ENCODE measurements around the gene CWC27.

CWC27 gene

DNA sequence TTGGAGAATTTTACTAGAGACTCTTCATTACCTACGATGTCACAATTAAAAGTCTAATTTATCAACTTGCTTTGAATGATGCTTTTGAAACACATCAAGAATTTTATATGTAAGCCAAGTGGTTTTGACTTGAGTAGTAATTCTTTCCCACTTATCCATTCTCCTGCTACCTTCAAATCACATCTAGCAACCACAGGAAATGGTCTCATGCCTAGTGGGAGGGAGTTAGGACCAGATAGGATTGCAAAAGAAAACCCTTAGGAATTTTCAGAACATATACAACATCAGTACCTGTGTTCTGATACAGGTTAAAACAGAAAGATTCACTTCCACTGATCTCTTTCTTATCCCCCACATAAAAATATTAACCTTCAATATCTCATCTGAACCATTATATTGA, 260.4 kb downstream of the CWC27 start:
- peaks cover 12% of the 10 kb centered on the region for H3K4me1 Mint-ChIP-seq (ENCODE audit: low read depth)
- no peaks in the 10 kb centered on the region for H3K36me3 Mint-ChIP-seq (ENCODE audit: low read depth)
- no peaks in the 10 kb centered on the region for H3K9me3 Mint-ChIP-seq
- no peak overlapping the region for H3K4me3 Mint-ChIP-seq
- no peaks in the 10 kb centered on the region for H3K27me3 Mint-ChIP-seq
- no peak overlapping the region for H3K27ac Mint-ChIP-seq

DNA sequence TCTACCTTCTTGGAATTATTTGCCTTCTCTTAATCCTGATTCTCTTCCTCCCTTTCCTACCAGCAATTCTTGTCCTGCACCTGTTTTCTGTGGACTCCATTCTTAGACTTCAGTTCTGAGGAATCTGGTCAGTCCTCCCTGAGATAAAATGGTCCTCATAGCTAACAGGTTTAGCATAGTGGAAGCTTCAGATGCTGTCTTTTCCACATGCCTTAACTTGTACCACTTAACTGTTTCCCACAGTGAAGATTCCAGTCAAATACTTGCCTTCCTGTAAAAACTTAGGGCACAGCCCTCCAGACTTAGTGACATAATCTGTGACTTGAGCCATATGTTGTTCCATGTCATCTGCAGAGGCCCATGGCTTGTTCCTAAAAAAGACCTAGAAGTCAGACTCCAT, 261.3 kb downstream of the CWC27 start:
- Mint-ChIP-seq H3K27me3 (no peaks in the 10 kb centered on the region), H3K27ac (no peak overlapping the region)

GRCh38 chr5:65032250-65032649, 263.5 kb downstream of the CWC27 start:
- Mint-ChIP-seq H3K27ac (no peak overlapping the region), H3K4me3 (no peak overlapping the region), H3K27me3 (no peaks in the 10 kb centered on the region), H3K4me1 (ENCODE audit: low read depth) (peaks cover 29% of the 10 kb centered on the region), H3K36me3 (ENCODE audit: low read depth) (no peaks in the 10 kb centered on the region), H3K9me3 (no peaks in the 10 kb centered on the region)

More for the DNA sequence above, 261.3 kb downstream of the CWC27 start:
- Mint-ChIP-seq H3K4me3 (no peak overlapping the region), H3K36me3 (ENCODE audit: low read depth) (no peaks in the 10 kb centered on the region), H3K9me3 (no peaks in the 10 kb centered on the region), H3K4me1 (ENCODE audit: low read depth) (peaks cover 19% of the 10 kb centered on the region)

- no peaks in the 10 kb centered on the region for H3K9me3 Mint-ChIP-seq
- H3K4me3 Mint-ChIP-seq = peak overlapping the region; percentile 49
- H3K4me1 Mint-ChIP-seq (ENCODE audit: low read depth) = peaks cover 42% of the 10 kb centered on the region
- no peaks in the 10 kb centered on the region for H3K27me3 Mint-ChIP-seq
- H3K36me3 Mint-ChIP-seq (ENCODE audit: low read depth) = no peaks in the 10 kb centered on the region
- peak overlapping the region; percentile 64 for H3K27ac Mint-ChIP-seq
Measured at GRCh38 chr5:65034029-65034812, 265.5 kb downstream of the CWC27 start.

- H3K4me1 Mint-ChIP-seq (ENCODE audit: low read depth) = peaks cover 42% of the 10 kb centered on the region
- peak overlapping the region; percentile 92 for H3K27ac Mint-ChIP-seq
- no peaks in the 10 kb centered on the region for H3K9me3 Mint-ChIP-seq
- H3K4me3 Mint-ChIP-seq = peak overlapping the region; percentile 82
- H3K36me3 Mint-ChIP-seq (ENCODE audit: low read depth) = no peaks in the 10 kb centered on the region
- no peaks in the 10 kb centered on the region for H3K27me3 Mint-ChIP-seq
Measured at GRCh38 chr5:65034813-65035209, 266.1 kb downstream of the CWC27 start.

DNA sequence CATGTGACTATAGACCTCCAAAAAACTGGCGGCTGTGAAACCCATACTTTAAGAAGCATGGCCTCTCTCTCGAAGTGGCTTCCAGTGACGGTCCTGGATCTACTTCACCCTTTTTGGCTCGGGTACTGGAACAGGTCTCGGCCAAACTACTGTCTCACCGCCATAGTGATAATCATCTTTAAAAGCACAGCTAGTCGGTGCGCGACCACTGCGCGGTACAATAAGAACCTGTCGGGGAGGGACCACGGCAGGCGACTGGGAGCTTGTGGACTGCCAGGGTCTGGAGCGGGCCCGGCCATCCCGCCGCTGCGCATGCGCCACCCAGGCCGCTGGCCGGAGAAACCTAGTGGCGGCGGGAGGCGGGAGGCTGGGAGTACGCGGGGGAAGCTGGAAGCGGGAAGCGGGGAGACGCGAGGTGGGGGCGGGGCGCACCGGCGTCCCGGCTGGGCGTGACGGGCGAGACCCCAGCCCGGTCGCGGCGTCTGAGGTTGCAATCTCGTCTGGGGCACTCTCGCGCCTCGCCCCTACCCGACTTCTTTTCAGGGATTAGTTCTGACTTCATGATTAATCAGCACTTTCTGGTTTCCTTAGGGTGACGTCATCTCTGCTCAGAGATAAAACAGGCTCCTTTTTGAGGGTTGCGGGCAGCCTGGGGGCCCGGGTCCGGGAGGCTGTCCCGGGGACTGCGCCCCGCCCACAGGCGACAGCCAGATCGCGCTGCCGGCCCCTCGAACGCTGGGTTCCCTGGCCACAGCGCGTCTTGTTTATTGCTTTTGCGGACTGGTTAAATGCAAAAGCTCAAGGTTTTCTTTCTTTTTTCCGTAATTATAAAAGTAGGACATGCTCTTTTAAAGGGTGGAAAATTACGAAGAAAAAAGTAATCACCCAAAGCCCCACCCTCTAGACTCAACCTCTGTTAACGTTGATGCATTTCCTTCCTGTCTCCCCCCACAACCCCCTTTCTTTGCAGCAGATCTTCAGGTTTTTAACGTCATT, 266.8 kb downstream of the CWC27 start:
- Mint-ChIP-seq H3K36me3 (ENCODE audit: low read depth) (no peaks in the 10 kb centered on the region), H3K4me1 (ENCODE audit: low read depth) (peaks cover 42% of the 10 kb centered on the region), H3K9me3 (no peaks in the 10 kb centered on the region), H3K27me3 (no peaks in the 10 kb centered on the region), H3K27ac (peak overlapping the region; percentile 92), H3K4me3 (peak overlapping the region; percentile 82)

DNA sequence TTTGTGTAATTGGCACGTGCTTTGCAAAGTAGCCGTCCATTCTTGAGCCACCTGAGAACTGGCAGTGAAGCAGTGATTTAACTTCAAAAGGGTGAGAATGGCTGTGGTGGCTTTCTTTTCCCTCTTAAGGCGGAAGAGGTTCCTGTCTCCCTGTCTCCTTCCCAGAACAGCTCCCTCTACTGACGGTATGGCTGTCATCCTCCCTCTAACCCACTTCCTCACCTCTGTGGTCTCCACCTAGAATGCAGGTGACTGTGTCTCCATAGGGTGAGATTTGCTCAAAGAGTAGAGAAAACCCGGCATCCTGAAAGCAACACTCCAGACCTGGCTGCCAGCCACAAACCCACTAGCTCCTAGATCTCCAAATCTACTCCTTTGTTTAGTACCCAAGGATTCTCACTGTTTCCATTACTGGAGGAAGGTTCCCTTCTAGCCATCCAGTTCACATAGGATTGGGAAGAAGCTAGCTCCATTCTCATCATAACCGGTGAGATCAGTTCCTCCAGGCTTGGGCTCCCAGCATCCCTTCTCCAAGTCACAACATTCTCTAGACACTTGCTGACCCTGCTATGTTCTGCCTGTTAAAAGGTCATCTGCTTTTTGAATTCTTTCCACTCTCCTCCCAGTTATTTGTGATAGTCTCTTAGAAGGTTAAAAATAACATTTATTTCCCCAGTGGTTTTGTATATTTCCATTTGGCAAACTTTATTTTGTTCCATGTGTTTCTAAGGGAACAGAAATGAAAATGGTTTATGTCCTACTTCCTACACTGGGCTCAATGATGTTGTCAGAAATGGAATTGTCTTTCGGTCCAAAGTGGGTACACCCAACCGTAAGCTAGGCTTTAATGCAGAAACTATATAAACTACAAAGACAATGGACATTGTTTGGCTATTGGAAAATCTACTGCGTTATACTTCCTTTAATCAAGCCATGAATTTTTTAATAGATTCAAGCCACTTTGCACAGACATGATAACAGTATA, 269.4 kb downstream of the CWC27 start:
- H3K36me3 Mint-ChIP-seq (ENCODE audit: low read depth) = no peaks in the 10 kb centered on the region
- no peaks in the 10 kb centered on the region for H3K27me3 Mint-ChIP-seq
- peaks cover 64% of the 10 kb centered on the region for H3K4me1 Mint-ChIP-seq (ENCODE audit: low read depth)
- H3K4me3 Mint-ChIP-seq = peak overlapping the region; percentile 33
- no peaks in the 10 kb centered on the region for H3K9me3 Mint-ChIP-seq
- peak overlapping the region; percentile 82 for H3K27ac Mint-ChIP-seq

DNA sequence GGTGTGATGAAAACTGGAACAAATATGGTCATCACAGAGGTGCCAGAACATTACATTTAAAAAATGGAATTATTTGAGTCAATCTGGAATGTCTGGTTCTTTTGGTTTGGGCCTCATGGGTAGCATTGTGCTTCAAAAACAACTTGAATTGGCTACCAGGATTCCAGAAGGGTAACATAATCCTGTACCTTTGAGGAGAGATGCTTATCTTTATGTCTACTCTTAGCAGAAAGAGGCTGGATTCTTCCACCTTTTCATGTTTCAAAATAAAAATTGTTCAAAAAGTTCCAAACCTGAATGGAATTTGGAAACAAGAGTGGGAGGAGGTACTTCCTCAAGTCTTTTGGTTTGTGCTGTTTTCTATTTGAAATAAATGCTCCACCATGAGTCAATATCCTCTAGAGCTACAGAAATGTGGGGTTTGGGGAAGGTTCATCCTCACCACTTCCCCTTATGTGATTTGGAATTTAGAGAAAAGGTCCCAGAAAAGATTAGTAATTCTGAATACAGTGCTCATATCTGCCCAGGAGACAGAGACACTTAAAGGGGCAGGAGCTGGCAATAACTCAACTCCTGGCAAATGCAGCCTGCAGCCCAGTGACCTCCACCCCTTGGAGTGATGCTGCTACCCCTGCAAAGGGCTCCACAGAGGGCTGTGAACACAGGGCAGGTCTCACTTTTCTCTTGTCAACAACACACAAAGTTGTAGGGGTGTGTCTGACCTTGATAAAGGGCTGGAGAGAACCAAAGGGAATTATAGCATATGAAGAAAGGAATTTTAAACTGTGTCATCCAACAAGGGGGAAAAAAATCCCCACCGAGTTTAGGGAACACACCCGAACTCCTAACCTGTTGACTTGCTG, 272.8 kb downstream of the CWC27 start:
- Mint-ChIP-seq H3K9me3 (no peaks in the 10 kb centered on the region), H3K27ac (peak overlapping the region; percentile 3), H3K4me1 (ENCODE audit: low read depth) (peaks cover 44% of the 10 kb centered on the region), H3K27me3 (no peaks in the 10 kb centered on the region), H3K4me3 (no peak overlapping the region), H3K36me3 (ENCODE audit: low read depth) (no peaks in the 10 kb centered on the region)

DNA sequence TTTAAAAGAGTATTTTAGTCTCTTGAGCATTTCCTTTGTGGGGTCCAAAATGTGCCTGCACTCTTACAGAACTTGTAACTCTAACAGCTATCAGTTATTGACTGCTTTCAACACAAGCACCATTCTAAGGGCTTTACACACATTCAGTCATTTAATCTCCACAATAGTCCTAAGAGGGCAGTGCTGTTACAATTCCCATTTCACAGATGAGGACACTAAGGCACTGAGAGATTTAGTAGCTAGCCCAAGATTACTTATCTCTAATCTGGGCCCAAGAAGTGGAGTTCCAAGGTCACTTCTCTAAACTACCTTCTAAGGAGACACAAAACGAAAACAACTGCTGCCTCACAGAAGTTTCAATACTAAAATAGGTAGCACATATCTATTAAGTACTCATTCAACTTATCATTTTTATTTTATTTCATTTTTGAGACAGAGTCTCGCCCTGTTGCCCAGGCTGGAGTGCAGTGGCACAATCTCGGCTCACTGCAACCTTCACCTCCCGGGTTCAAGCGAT, 275.2 kb downstream of the CWC27 start:
- H3K9me3 Mint-ChIP-seq = no peaks in the 10 kb centered on the region
- no peaks in the 10 kb centered on the region for H3K27me3 Mint-ChIP-seq
- H3K36me3 Mint-ChIP-seq (ENCODE audit: low read depth) = no peaks in the 10 kb centered on the region
- H3K4me1 Mint-ChIP-seq (ENCODE audit: low read depth) = peaks cover 22% of the 10 kb centered on the region
- no peak overlapping the region for H3K27ac Mint-ChIP-seq
- no peak overlapping the region for H3K4me3 Mint-ChIP-seq

DNA sequence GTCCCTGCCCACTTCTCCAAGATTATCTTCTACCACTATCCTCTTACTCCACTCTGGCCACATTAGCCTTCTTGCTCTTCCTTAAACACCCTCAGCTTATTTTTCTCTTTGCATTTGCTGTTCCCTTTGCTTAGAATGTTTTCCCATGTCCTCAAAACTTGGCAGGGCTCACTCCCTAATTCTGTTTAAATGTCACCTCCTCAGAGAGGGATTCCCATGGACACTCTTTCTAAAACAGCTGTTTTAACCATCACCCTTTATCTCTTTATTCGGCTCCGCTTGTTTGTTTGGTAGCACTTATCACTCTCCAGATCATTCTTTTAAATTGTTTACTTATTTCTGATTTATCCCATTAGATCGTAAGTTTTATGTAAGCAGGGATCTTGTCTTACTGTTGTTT, 278.5 kb downstream of the CWC27 start:
- no peak overlapping the region for H3K4me3 Mint-ChIP-seq
- no peaks in the 10 kb centered on the region for H3K27me3 Mint-ChIP-seq
- H3K27ac Mint-ChIP-seq = no peak overlapping the region

DNA sequence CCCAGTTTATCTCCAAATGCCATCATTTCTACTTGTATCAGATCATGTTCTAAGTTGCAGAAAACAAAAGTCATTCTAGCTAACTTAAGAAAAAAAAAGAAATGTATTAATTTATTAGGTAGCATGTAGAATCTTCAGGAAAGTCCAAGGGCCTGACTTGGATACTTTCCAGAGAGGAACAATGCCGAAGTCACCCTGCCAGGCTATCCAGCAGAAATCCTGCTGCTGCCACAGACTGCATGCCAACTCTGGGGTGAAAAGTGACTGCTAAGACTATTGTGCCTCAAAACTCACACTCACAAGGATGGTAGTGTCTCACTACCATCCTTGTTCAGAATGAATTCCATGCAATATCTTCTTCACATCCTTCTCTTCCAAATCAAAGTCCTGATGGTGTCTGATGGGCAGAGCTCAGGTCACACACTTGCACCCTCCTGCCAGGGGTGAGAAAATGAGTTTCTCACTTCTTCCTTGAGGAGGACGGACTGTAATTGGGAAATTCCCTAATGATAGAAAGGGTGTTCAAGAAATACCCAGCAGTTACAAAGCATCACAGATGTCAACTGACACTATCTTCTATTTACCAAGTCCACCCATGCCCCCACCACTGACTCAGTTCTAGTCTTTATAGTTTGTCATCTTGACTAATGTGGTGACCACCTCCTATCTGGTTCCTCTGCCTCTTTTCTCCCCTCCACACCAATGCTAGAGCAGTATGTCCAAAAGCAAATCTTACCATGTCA, 279.4 kb downstream of the CWC27 start:
- H3K4me3 Mint-ChIP-seq = no peak overlapping the region
- H3K27ac Mint-ChIP-seq = no peak overlapping the region
- no peaks in the 10 kb centered on the region for H3K9me3 Mint-ChIP-seq
- H3K27me3 Mint-ChIP-seq = no peaks in the 10 kb centered on the region
- H3K36me3 Mint-ChIP-seq (ENCODE audit: low read depth) = no peaks in the 10 kb centered on the region
- H3K4me1 Mint-ChIP-seq (ENCODE audit: low read depth) = peaks cover 11% of the 10 kb centered on the region

More for the DNA sequence above, 278.5 kb downstream of the CWC27 start:
- H3K4me1 Mint-ChIP-seq (ENCODE audit: low read depth) = peaks cover 16% of the 10 kb centered on the region
- H3K9me3 Mint-ChIP-seq = no peaks in the 10 kb centered on the region
- H3K36me3 Mint-ChIP-seq (ENCODE audit: low read depth) = no peaks in the 10 kb centered on the region

DNA sequence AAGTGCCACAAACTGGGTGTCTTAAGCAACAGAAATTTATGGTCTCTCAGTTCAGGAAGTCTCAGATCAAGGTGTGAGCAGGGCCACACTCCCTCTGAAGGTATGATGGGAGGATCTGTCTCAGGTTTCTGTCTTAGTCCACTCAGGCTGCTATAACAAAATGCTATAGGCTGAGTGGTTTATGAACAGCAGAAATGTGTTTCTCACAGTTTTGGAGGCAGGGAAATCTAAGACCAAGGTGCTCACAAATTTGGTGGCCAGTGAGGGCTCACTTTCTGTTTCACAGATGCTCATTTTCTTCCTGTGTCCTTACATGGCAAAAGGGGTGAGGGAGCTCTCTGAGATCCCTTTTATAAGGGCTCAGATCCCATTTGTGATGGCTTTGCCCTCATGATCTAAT, 281.4 kb downstream of the CWC27 start:
- no peaks in the 10 kb centered on the region for H3K9me3 Mint-ChIP-seq
- H3K27me3 Mint-ChIP-seq = no peaks in the 10 kb centered on the region
- H3K4me3 Mint-ChIP-seq = no peak overlapping the region
- peaks cover 11% of the 10 kb centered on the region for H3K4me1 Mint-ChIP-seq (ENCODE audit: low read depth)
- H3K27ac Mint-ChIP-seq = no peak overlapping the region
- H3K36me3 Mint-ChIP-seq (ENCODE audit: low read depth) = no peaks in the 10 kb centered on the region

All from stimulated activated naive CD8-positive, alpha-beta T cell treated with anti-CD3 and anti-CD28 coated beads, Interleukin-15, Interleukin-2, amounts not matched to agents 100 ng/mL and 50 ng/mL, for 24 hours (primary cell).